GM06990 (cell line): ENCODE results near the gene NOSIP.

ENCODE experiments used
- DNase-seq: peaks from one replicate; pipeline ENCODE4 v3.0.0-alpha.2; 2011; ENCODE audit not compliant: insufficient read length; ENCODE audit errors: extremely low read depth
- H3K27me3 ChIP-seq: replicated peaks from 2 replicates; pipeline ENCODE4 v1.6.0; 2011; ENCODE audit warnings: low read length; ENCODE audit not compliant: control insufficient read depth, insufficient read depth
- H3K36me3 ChIP-seq: 2 replicates; pipeline ENCODE4 v1.5.1; 2011; ENCODE audit warnings: low read length; ENCODE audit not compliant: control insufficient read depth, insufficient read depth
- H3K4me3 ChIP-seq: replicated peaks from 2 replicates; pipeline ENCODE4 v1.5.1; 2011; ENCODE audit warnings: low read depth, mild to moderate bottlenecking, control low read depth, low read length
- TF ChIP-seq, protein P1 (sequence below): IDR thresholded peaks from 2 replicates; pipeline ENCODE4 v1.5.1; 2011; ENCODE audit warnings: low read length, control low read depth, mild to moderate bottlenecking, inconsistent platforms; ENCODE audit not compliant: insufficient read depth, poor library complexity, severe bottlenecking

NOSIP gene

GRCh38 chr19:49514151-49514550 is 66.2 kb downstream of the NOSIP start:
- no peak overlapping the region for H3K4me3 ChIP-seq

GRCh38 chr19:49513746-49514118 is 66.6 kb downstream of the NOSIP start:
- Histone ChIP-seq H3K27me3 (no peaks in the 10 kb centered on the region; the same call in none of the 2 replicates), H3K4me3 (no peak overlapping the region), H3K36me3 (no peaks in the 10 kb centered on the region)
- TF ChIP-seq, protein P1, sequence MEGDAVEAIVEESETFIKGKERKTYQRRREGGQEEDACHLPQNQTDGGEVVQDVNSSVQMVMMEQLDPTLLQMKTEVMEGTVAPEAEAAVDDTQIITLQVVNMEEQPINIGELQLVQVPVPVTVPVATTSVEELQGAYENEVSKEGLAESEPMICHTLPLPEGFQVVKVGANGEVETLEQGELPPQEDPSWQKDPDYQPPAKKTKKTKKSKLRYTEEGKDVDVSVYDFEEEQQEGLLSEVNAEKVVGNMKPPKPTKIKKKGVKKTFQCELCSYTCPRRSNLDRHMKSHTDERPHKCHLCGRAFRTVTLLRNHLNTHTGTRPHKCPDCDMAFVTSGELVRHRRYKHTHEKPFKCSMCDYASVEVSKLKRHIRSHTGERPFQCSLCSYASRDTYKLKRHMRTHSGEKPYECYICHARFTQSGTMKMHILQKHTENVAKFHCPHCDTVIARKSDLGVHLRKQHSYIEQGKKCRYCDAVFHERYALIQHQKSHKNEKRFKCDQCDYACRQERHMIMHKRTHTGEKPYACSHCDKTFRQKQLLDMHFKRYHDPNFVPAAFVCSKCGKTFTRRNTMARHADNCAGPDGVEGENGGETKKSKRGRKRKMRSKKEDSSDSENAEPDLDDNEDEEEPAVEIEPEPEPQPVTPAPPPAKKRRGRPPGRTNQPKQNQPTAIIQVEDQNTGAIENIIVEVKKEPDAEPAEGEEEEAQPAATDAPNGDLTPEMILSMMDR: no peak
- DNase-seq: no peak

More at GRCh38 chr19:49514151-49514550, 66.2 kb downstream of the NOSIP start:
- H3K27me3 ChIP-seq: no peaks in the 10 kb centered on the region; the same call in none of the 2 replicates
- H3K36me3 ChIP-seq: no peaks in the 10 kb centered on the region
- no peak for DNase-seq
- TF ChIP-seq, protein P1: no peak

DNA sequence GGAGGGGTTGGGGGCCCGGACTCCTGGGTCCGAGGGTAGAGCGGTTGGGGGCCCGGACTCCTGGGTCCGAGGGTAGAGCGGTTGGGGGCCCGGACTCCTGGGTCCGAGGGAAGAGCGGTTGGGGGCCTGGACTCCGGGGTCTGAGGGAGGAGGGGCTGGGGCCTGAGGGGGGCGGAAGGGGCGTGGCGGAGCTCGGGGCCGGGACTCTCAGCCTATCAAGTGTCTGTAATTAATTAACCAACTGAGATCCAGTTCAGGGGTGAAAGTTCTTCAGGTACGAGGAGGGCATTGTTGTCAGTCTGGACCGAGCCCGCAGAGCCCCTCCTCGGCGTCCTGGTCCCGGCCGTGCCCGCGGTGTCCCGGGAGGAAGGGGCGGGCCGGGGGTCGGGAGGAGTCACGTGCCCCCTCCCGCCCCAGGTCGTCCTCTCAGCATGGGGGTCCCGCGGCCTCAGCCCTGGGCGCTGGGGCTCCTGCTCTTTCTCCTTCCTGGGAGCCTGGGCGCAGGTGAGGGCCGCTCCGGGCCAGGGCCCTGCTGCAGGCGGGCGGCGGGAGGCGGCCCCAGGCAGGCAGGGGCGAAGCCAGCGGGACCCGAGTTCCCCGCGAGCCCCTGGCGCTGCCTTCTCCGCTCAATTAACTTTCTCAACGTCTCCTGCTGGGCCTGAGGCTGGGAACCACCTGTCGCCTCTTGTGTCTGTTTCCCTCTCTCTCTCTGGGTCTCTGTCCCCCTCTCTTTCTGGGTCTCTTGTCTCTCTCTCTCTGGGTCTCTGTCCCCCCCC is 67.2 kb downstream of the NOSIP start:
- no peaks in the 10 kb centered on the region for H3K36me3 ChIP-seq
- TF ChIP-seq, protein P1: no peak
- H3K27me3 ChIP-seq: no peaks in the 10 kb centered on the region; the same call in none of the 2 replicates
- DNase-seq: no peak
- peak overlapping the region; percentile 51 for H3K4me3 ChIP-seq

DNA sequence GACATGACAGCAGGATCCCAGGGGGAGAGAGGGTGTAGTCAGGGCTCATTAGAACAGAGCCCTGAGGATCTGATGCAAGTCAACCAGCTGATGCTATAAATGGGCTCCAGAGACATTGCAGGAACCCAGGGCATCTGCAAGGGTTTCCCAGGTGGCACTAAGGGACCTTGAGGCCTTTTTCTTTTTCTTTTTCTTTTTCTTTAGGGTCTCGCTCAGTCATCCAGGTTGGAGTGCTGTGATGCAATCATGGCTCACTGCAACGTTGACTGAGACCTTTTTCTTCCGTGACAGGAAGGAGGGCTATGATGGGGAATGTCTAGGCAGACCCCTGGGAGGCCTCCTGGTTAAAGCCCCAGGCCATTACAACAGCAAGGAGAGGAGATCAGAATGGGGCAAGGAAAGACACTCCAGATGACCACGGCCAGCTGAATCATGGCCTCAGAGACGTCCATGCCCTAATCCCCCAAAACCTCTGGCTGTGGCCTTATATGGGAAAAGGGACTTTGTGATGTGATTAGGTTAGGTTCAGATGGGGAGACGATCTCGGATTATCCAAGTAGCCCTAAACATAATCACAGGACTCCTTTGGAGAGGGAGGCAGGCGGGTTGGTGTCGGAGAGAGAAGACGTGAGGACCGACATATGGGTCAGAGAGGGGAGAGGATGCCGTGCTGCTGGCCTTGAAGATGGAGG is 72.4 kb downstream of the NOSIP start:
- TF ChIP-seq, protein P1: no peak
- Histone ChIP-seq H3K27me3 (no peaks in the 10 kb centered on the region; the same call in 1 of the 2 replicates), H3K36me3 (no peaks in the 10 kb centered on the region), H3K4me3 (no peak overlapping the region)
- no peak for DNase-seq

- no peaks in the 10 kb centered on the region for H3K36me3 ChIP-seq
- no peaks in the 10 kb centered on the region; the same call in 1 of the 2 replicates for H3K27me3 ChIP-seq
- TF ChIP-seq, protein P1: peak; percentile 92
- DNase-seq: no peak
- no peak overlapping the region for H3K4me3 ChIP-seq
Observed at GRCh38 chr19:49506575-49507105, 73.7 kb downstream of the NOSIP start.
